Caco-2 (cell line): ENCODE data around the gene ZNF837. TPM values are rescaled to one million over a fixed set of nuclear protein-coding genes. Genes with fewer than 3 reads are reported as not detected.

Source experiments
- BruUV-seq: library from RNA; stranded (reverse); fragments of 400-500 nt; replicated peaks from 2 replicates; lab custom pipeline; 2021; lab: Mats Ljungman, UMichigan
- CTCF ChIA-PET: fragments of 300-600 bp; sonication (Branson Sonifier 250); formaldehyde crosslinking; loops from one replicate; lab custom pipeline; 2022; ENCODE audit warnings: antibody characterized with exemption; lab: Charles Lee
- POLR2A ChIA-PET: fragments of 300-600 bp; sonication (Branson Sonifier 250); formaldehyde crosslinking; loops from one replicate; lab custom pipeline; 2022; ENCODE audit warnings: antibody characterized with exemption; lab: Charles Lee
- DNase-seq, 2 experiments: peaks; one replicate each; pipeline versions ENCODE4 v3.0.0 to v3.0.0-alpha.2; 2020 to 2022
- H3K27me3 ChIP-seq: replicated peaks from 2 replicates; pipeline ENCODE4 v1.6.0; 2011; ENCODE audit warnings: low read length; ENCODE audit not compliant: control insufficient read depth, insufficient read depth
- H3K36me3 ChIP-seq: 2 replicates; pipeline ENCODE4 v1.5.1; 2011; ENCODE audit warnings: low read length; ENCODE audit not compliant: control insufficient read depth, insufficient read depth
- H3K4me1 ChIP-seq: fragments of 250-450 bp; sonication (Bioruptor Pico); 2 replicates; pipeline ENCODE4 v1.5.1; 2020; ENCODE audit warnings: mild to moderate bottlenecking
- H3K4me3 ChIP-seq: 2 replicates; pipeline ENCODE4 v1.5.1; 2011; ENCODE audit warnings: low read depth, mild to moderate bottlenecking, control low read depth, low read length
- H3K9me3 ChIP-seq: fragments of 250-450 bp; sonication (Bioruptor Pico); 2 replicates; pipeline ENCODE4 v1.5.1; 2020; ENCODE audit warnings: mild to moderate bottlenecking, moderate library complexity
- H3K27ac Mint-ChIP-seq: one replicate; pipeline ENCODE4 v1.8.0; 2022; ENCODE audit warnings: mixed read lengths; ENCODE audit not compliant: unreplicated experiment
- H3K27me3 Mint-ChIP-seq: one replicate; pipeline ENCODE4 v1.8.0; 2022; ENCODE audit warnings: mixed read lengths; ENCODE audit not compliant: insufficient read depth, unreplicated experiment
- H3K36me3 Mint-ChIP-seq: one replicate; pipeline ENCODE4 v1.8.0; 2022; ENCODE audit warnings: mild to moderate bottlenecking, mixed read lengths; ENCODE audit not compliant: insufficient read depth, unreplicated experiment
- H3K4me1 Mint-ChIP-seq: one replicate; pipeline ENCODE4 v1.8.0; 2022; ENCODE audit warnings: low read depth, mixed read lengths; ENCODE audit not compliant: unreplicated experiment
- H3K4me3 Mint-ChIP-seq: one replicate; pipeline ENCODE4 v1.8.0; 2022; ENCODE audit warnings: mild to moderate bottlenecking, moderate library complexity, mixed read lengths; ENCODE audit not compliant: unreplicated experiment
- H3K9me3 Mint-ChIP-seq: one replicate; pipeline ENCODE4 v1.8.0; 2022; ENCODE audit warnings: mixed read lengths; ENCODE audit not compliant: unreplicated experiment
- CTCF ChIP-seq, 2 experiments: fragments of 200-600 bp in 1 of 2; IDR thresholded peaks; 1 replicate in 1 of 2; 2 replicates in 1 of 2; pipeline versions ENCODE4 v1.5.1 to v1.8.0; 2011 to 2022; ENCODE audit warnings: antibody characterized with exemption in 1 of 2, control low read depth in 1 of 2, inconsistent platforms in 1 of 2, low read depth in 1 of 2, low read length in 1 of 2, mild to moderate bottlenecking in 1 of 2, moderate library complexity in 1 of 2; ENCODE audit not compliant: insufficient read depth in 1 of 2, severe bottlenecking in 1 of 2, unreplicated experiment in 1 of 2
- intact Hi-C: fragments of 100-400 bp; cut with micrococcal nuclease; formaldehyde crosslinking; loops from one replicate; pipeline ENCODE4 v1.10.0; 2022; ENCODE audit not compliant: unreplicated experiment
- total RNA-seq: library from RNA; stranded (reverse); gene quantifications from 2 replicates; pipeline ENCODE4 v1.2.3, GENCODE V29; 2022

Gene ZNF837
- total RNA-seq, 1 experiment from 2014 or later: 2.3 TPM

- H3K4me3 Mint-ChIP-seq: no peak overlapping the region
- Histone ChIP-seq H3K4me1 (peaks cover 6% of the 10 kb centered on the region), H3K27me3 (no peaks in the 10 kb centered on the region), H3K9me3 (no peaks in the 10 kb centered on the region), H3K36me3 (peaks cover 2% of the 10 kb centered on the region), H3K4me3 (no peak overlapping the region)
- no peaks in the 10 kb centered on the region for H3K27me3 Mint-ChIP-seq
- peaks cover 6% of the 10 kb centered on the region for H3K4me1 Mint-ChIP-seq
- H3K9me3 Mint-ChIP-seq: no peaks in the 10 kb centered on the region
- CTCF ChIA-PET: no interaction called here
- POLR2A ChIA-PET: interaction anchor here (0.9 kb wide), 1 partner anchor 14 kb away, joined by 3 read pairs; the partner anchor contains the start of gene ZNF584
- DNase-seq: no peak
- peak overlapping the region; percentile 76 for H3K27ac Mint-ChIP-seq
- TF ChIP-seq CTCF (IDR thresholded peaks at IDR 0.05; ENCODE audit: insufficient read depth in 1 of 2, low read depth in 1 of 2, low read length in 1 of 2, severe bottlenecking in 1 of 2, unreplicated experiment in 1 of 2): no peak
- intact Hi-C loops: no loop called here
- BruUV-seq: no TSS peak
- peaks cover 81% of the 10 kb centered on the region for H3K36me3 Mint-ChIP-seq
These were observed 14.0 kb upstream of the ZNF837 start for GRCh38 chr19:58394821-58395219.

- H3K36me3 Mint-ChIP-seq: peaks cover 85% of the 10 kb centered on the region
- no peak overlapping the region for H3K4me3 Mint-ChIP-seq
- H3K4me1 Mint-ChIP-seq: no peaks in the 10 kb centered on the region
- no peaks in the 10 kb centered on the region for H3K9me3 Mint-ChIP-seq
- no peak for TF ChIP-seq CTCF (IDR thresholded peaks at IDR 0.05; ENCODE audit: insufficient read depth in 1 of 2, low read depth in 1 of 2, low read length in 1 of 2, severe bottlenecking in 1 of 2, unreplicated experiment in 1 of 2)
- no peaks in the 10 kb centered on the region for H3K27me3 ChIP-seq
- intact Hi-C loops: no loop called here
- no TSS peak for BruUV-seq
- peaks cover 2% of the 10 kb centered on the region for H3K36me3 ChIP-seq
- no peak overlapping the region for H3K27ac Mint-ChIP-seq
- H3K4me3 ChIP-seq: no peak overlapping the region
- ChIA-PET CTCF (no interaction called here), POLR2A (no interaction called here)
- H3K9me3 ChIP-seq: no peaks in the 10 kb centered on the region
- no peak for DNase-seq
- H3K27me3 Mint-ChIP-seq: no peaks in the 10 kb centered on the region
- H3K4me1 ChIP-seq: peaks cover 6% of the 10 kb centered on the region
These were observed 12.8 kb upstream of the ZNF837 start for GRCh38 chr19:58393725-58394033.

DNA sequence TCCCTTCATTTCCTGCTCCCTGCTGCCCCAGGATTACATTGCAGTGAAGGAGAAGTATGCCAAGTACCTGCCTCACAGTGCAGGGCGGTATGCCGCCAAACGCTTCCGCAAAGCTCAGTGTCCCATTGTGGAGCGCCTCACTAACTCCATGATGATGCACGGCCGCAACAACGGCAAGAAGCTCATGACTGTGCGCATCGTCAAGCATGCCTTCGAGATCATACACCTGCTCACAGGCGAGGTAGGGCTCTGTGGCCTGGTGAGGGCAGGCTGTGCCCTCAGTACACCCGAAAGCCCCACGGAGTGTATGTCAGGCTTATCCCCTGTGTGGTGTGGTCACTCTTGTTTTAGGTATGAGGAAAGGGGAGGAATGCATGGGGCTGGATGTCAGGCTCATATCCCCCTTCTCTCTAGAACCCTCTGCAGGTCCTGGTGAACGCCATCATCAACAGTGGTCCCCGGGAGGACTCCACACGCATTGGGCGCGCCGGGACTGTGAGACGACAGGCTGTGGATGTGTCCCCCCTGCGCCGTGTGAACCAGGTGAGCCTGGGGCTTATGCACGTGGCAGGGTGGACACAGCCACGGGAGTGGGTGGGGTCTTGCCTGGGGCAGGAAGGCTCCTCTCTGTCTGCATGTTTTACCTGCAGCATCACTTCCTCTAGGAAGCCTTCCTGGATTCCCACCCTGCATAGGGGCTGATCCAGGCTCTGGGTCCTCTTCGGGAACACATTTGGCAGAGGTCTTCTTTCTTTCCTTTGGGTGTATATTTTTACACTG, 12.3 kb upstream of the ZNF837 start:
- H3K9me3 Mint-ChIP-seq: no peaks in the 10 kb centered on the region
- peaks cover 8% of the 10 kb centered on the region for H3K4me1 ChIP-seq
- H3K27me3 ChIP-seq: no peaks in the 10 kb centered on the region
- DNase-seq: no peak
- no peak overlapping the region for H3K4me3 ChIP-seq
- H3K4me3 Mint-ChIP-seq: no peak overlapping the region
- ChIA-PET POLR2A (no interaction called here), CTCF (no interaction called here)
- H3K4me1 Mint-ChIP-seq: no peaks in the 10 kb centered on the region
- peaks cover 91% of the 10 kb centered on the region for H3K36me3 Mint-ChIP-seq
- no peak overlapping the region for H3K27ac Mint-ChIP-seq
- no peaks in the 10 kb centered on the region for H3K27me3 Mint-ChIP-seq
- intact Hi-C loops: no loop called here
- H3K36me3 ChIP-seq: peaks cover 3% of the 10 kb centered on the region
- BruUV-seq: no TSS peak
- H3K9me3 ChIP-seq: no peaks in the 10 kb centered on the region
- TF ChIP-seq CTCF (IDR thresholded peaks at IDR 0.05; ENCODE audit: insufficient read depth in 1 of 2, low read depth in 1 of 2, low read length in 1 of 2, severe bottlenecking in 1 of 2, unreplicated experiment in 1 of 2): no peak
